Omental fat pad (tissue), 4 donors: Measurements from ENCODE around the gene ABCC6. TPM values are rescaled to one million over a fixed set of nuclear protein-coding genes. Genes with fewer than 3 reads are reported as not detected.

Source experiments
- ATAC-seq: fragments of 150-250 bp; one replicate; pipeline ENCODE4 v1.9.1; 2016; ENCODE audit warnings: mild to moderate bottlenecking, moderate library complexity; ENCODE audit not compliant: low FRiP score
- DNase-seq: peaks from one replicate; pipeline ENCODE4 v3.0.0-alpha.2; 2019; ENCODE audit warnings: low spot score
- total RNA-seq, 4 donors: library from RNA; depleted of rRNA; stranded (reverse); fragments of >200 nt; gene quantifications; one replicate each; pipeline ENCODE4 v1.1.0, GENCODE V29; 2016
- TF ChIP-seq, protein P1 (sequence below), 3 donors: fragments of 450-650 bp; IDR thresholded peaks; one replicate each; pipeline ENCODE4 v1.5.1; 2016 to 2017; ENCODE audit warnings: antibody characterized with exemption in 3 of 3, mild to moderate bottlenecking in 3 of 3, moderate library complexity in 2 of 3

Gene ABCC6
- total RNA-seq, 4 donors from 2014 or later = 2.2 to 9.9 (median 3.8) TPM

DNA sequence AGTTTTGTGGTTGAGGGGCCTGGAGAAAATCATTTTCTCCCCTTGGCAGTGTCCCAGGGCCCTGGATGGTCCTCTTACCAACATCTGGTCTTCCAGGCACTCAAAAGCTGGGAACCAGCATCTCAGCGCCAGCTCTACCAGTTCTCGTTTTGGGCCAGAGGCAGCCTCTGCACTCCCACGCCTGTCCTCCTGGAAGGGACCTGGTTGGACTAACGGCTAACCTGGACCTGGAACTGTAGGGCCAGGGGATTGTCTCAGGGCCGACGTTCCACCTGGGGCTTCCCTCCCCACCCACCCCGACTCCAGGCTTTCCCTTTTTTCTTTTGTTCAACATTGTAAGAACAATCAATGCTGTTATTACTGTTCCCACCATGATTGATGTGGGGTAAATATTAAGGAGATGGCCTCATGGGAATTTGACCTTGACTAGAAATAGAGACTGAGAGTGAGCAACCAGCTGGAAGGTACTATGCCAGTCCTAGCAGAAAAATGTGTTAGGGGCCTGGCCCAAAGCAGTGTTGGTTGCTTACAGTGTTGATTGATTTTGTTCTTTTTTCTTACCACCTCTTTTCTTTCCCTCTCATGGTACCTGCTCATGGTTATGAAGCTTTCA, 81.4 kb downstream of the ABCC6 start:
- ATAC-seq (no peak), DNase-seq (no peak)
- TF ChIP-seq, protein P1, sequence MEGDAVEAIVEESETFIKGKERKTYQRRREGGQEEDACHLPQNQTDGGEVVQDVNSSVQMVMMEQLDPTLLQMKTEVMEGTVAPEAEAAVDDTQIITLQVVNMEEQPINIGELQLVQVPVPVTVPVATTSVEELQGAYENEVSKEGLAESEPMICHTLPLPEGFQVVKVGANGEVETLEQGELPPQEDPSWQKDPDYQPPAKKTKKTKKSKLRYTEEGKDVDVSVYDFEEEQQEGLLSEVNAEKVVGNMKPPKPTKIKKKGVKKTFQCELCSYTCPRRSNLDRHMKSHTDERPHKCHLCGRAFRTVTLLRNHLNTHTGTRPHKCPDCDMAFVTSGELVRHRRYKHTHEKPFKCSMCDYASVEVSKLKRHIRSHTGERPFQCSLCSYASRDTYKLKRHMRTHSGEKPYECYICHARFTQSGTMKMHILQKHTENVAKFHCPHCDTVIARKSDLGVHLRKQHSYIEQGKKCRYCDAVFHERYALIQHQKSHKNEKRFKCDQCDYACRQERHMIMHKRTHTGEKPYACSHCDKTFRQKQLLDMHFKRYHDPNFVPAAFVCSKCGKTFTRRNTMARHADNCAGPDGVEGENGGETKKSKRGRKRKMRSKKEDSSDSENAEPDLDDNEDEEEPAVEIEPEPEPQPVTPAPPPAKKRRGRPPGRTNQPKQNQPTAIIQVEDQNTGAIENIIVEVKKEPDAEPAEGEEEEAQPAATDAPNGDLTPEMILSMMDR (IDR thresholded peaks at IDR 0.05) = no peak

DNA sequence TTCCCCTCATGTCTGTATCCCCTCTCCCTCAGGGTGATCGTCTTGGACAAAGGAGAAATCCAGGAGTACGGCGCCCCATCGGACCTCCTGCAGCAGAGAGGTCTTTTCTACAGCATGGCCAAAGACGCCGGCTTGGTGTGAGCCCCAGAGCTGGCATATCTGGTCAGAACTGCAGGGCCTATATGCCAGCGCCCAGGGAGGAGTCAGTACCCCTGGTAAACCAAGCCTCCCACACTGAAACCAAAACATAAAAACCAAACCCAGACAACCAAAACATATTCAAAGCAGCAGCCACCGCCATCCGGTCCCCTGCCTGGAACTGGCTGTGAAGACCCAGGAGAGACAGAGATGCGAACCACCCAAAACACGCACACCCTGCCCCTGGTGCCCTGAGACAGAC, 82.2 kb downstream of the ABCC6 start:
- TF ChIP-seq, protein P1 (IDR thresholded peaks at IDR 0.05) = no peak
- DNase-seq = no peak
- ATAC-seq = no peak

DNA sequence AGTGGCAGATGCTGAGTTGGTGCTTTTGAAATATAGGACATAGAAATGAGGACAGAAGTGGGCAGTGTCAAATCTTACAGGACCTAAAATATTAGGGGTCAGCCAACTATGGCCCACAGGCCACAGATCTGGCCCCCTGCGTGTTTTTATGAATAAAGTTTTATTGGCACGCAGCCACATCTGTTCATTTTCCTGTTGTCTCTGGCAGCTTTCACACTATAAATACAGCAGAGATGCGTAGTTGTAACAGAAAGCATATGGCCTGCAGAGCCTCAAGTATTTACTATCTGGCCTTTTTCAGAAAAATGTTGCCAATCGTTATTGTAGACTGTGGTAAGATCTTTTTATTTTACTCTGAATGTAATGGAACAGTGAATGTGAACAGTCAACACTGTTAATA, 82.8 kb downstream of the ABCC6 start:
- DNase-seq (no peak), ATAC-seq (no peak)

DNA sequence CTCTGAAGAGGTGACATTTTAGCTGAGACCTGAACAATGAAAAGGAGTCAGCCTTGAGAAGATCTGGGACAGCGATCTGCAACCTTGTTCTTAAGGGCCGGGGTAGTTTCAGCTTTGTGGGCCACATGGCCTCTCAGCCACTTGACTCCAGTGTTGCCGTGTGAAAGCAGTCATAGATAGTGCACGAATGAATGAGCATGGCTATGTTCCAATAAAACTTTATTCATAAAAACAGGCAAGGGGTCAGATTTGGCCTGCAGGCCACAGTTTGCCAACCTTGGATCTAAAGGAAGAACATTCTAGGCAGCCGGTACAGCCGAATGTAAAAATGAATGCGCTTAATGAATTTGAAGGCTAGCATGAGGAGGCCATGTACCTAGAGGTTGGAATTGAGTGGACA, 83.5 kb downstream of the ABCC6 start:
- TF ChIP-seq, protein P1 (IDR thresholded peaks at IDR 0.05) = no peak
- ATAC-seq (no peak), DNase-seq (no peak)

More for the DNA sequence above, 82.8 kb downstream of the ABCC6 start:
- TF ChIP-seq, protein P1 (IDR thresholded peaks at IDR 0.05) = no peak

DNA sequence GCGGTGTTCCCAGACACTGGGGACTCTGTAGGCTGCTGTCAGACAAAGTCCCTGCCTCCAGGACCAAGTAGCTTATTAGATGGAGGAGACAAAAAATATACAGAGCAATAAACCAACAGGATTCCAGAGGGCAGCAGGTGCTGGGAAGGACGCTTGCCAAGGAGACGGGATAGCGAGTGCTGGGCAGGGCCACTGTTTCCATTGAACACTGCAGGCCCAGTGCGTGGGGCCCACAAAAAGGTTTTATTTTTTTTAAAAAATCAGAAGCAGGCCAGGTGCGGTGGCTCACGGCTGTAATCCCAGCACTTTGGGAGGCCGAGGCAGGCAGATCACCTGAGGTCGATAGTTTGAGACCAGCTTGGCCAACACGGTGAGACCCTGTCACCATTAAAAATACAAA, 84.2 kb downstream of the ABCC6 start:
- no peak for ATAC-seq
- DNase-seq = no peak
- TF ChIP-seq, protein P1 (IDR thresholded peaks at IDR 0.05) = no peak

DNA sequence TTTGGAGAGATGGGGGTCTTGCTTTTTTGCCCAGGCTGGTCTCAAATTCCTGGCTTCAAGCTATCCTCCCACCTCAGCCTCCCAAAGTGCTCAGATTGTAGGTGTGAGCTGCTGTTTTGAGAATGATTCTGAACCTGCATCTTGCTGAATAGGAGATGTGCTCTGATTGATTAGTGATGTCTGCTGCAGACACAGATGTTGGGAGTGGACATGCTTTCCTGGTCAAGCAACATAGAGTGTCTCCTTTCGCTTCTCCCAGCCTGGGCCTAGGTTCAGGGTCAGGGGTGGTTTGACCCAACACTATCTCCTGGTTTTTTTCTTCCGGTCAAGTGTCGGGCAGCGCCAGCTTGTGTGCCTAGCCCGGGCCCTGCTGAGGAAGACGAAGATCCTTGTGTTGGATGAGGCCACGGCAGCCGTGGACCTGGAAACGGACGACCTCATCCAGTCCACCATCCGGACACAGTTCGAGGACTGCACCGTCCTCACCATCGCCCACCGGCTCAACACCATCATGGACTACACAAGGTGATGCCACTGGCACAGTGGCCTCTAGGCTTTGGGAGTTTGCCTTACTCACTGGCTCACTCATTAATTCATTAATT, 85.2 kb downstream of the ABCC6 start:
- no peak for DNase-seq
- ATAC-seq = no peak

More for the DNA sequence above, 85.2 kb downstream of the ABCC6 start:
- TF ChIP-seq, protein P1 (IDR thresholded peaks at IDR 0.05) = no peak
